Neural crest cell (in vitro differentiated cells): ENCODE data around the gene FMNL1. TPM values are rescaled to one million over a fixed set of nuclear protein-coding genes. Genes with fewer than 3 reads are reported as not detected.

Experiments
- DNase-seq: peaks from one replicate; pipeline ENCODE4 v3.0.0; 2021; ENCODE audit warnings: low read depth, mixed read lengths, low spot score
- H3K27ac Mint-ChIP-seq: one replicate; pipeline ENCODE4 v1.8.0; 2021; ENCODE audit warnings: mild to moderate bottlenecking, mixed read lengths; ENCODE audit not compliant: unreplicated experiment
- H3K27me3 Mint-ChIP-seq: 2 replicates; pipeline ENCODE4 v1.8.0; 2021; ENCODE audit warnings: low read depth, mild to moderate bottlenecking, mixed read lengths
- H3K36me3 Mint-ChIP-seq: 2 replicates; pipeline ENCODE4 v1.8.0; 2021; ENCODE audit warnings: low read depth, mild to moderate bottlenecking, mixed read lengths
- H3K4me1 Mint-ChIP-seq: 2 replicates; pipeline ENCODE4 v1.8.0; 2021; ENCODE audit warnings: mixed read lengths
- H3K4me3 Mint-ChIP-seq: one replicate; pipeline ENCODE4 v1.8.0; 2021; ENCODE audit warnings: mild to moderate bottlenecking, mixed read lengths
- H3K9me3 Mint-ChIP-seq: 2 replicates; pipeline ENCODE4 v1.8.0; 2021; ENCODE audit warnings: mixed read lengths
- CTCF ChIP-seq: fragments of 200-600 bp; sonication (generic); conservative IDR thresholded peaks from 2 replicates; pipeline ENCODE4 v1.5.0; 2021; ENCODE audit warnings: antibody characterized with exemption, mild to moderate bottlenecking
- total RNA-seq: library from RNA; stranded (reverse); gene quantifications from 2 replicates; pipeline ENCODE4 v1.2.1, GENCODE V29; 2021

Gene FMNL1
- total RNA-seq, 1 donor from 2014 or later, result 1.2 TPM

DNA sequence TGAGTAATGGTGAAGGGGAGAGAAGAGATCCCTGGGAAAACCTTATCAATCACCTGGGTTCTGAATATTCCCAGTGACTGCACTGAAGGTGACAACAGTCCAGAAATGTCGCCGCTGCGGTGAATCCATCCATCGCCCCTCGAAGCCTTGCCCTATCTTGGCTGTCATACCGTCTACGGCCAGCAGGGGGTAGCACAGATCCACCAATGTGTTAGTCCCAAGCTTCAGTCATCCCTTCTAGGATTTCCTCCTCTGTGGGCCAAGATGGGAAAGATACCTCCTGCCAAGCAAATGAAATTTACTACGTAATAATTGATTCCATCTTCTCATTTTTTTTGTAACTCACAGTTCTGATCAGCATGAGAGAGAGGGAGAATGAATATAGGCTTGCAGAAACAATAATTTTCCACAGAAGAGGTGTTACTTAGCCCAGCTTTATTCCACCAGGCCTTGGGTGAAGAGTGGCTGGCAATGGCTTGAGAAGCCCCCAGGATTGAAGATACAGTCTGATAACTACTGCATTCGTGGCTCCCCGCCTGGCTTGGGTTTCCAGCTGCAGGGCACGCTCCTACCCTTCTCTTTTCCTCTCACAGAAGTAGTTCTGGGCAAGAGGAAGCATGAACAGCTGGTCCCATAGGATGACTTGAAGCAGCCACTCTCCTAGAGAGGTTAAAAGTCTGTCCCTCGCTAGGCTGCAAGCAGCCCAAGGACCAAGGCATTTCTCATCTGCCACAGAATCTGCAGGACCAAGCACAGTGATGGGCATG is 2.6 kb upstream of the FMNL1 start:
- H3K4me1 Mint-ChIP-seq, result no peaks in the 10 kb centered on the region
- peak; percentile 95 for TF ChIP-seq CTCF
- H3K4me3 Mint-ChIP-seq, result peak overlapping the region; percentile 59
- H3K27me3 Mint-ChIP-seq, result peaks cover 56% of the 10 kb centered on the region
- peak; percentile 96 for DNase-seq
- H3K27ac Mint-ChIP-seq, result no peak overlapping the region
- H3K9me3 Mint-ChIP-seq, result no peaks in the 10 kb centered on the region
- H3K36me3 Mint-ChIP-seq, result no peaks in the 10 kb centered on the region

- peaks cover 62% of the 10 kb centered on the region for H3K27me3 Mint-ChIP-seq
- no peak overlapping the region for H3K27ac Mint-ChIP-seq
- no peaks in the 10 kb centered on the region for H3K4me1 Mint-ChIP-seq
These were observed 1.6 kb upstream of the FMNL1 start for GRCh38 chr17:45220079-45220478.

GRCh38 chr17:45222014-45222288 is 266 bp downstream of the FMNL1 start:
- H3K4me3 Mint-ChIP-seq, result no peak overlapping the region
- H3K27ac Mint-ChIP-seq, result no peak overlapping the region
- no peak for DNase-seq
- peaks cover 68% of the 10 kb centered on the region for H3K27me3 Mint-ChIP-seq
- H3K36me3 Mint-ChIP-seq, result no peaks in the 10 kb centered on the region
- H3K4me1 Mint-ChIP-seq, result no peaks in the 10 kb centered on the region
- H3K9me3 Mint-ChIP-seq, result no peaks in the 10 kb centered on the region
- no peak for TF ChIP-seq CTCF

More at GRCh38 chr17:45220079-45220478, 1.6 kb upstream of the FMNL1 start:
- DNase-seq, result no peak
- H3K9me3 Mint-ChIP-seq, result no peaks in the 10 kb centered on the region
- TF ChIP-seq CTCF, result no peak
- no peaks in the 10 kb centered on the region for H3K36me3 Mint-ChIP-seq
- H3K4me3 Mint-ChIP-seq, result peak overlapping the region; percentile 59

DNA sequence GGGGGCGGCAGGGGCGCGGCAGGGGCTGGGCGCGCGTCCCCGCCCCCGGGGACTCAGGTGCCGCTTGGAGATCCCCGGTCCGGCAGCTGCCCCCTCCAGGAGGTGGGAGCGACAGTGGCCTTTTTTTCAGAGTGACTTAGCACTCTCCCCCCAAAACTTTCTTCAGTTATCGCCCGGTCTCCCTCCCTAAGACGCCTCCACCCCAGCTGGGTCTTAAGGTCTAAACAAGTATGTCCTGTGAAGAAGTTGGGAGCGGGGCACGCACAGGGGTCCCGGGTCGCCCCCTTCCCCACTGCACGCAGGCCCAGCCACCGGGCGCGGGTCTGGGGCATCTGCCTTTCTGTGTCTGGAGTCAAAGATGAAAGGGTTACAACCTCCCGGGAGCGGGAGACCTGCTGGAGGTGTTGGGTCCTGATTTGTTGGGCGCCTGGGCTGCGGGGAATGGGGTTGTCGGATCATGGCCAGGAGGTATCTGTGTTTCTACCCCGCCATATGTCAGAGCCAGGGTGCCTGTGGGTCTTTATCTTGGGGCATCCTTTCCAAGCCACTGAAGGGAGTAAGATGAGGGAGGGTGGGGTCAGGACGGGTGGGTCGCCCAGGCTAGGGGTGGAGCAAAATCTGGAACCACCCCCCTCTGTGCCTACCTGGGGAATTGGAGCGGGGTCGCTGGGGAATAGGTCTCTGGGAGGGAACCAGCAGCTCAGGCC is 757 bp downstream of the FMNL1 start:
- H3K4me3 Mint-ChIP-seq, result peak overlapping the region; percentile 57
- peaks cover 66% of the 10 kb centered on the region for H3K27me3 Mint-ChIP-seq
- DNase-seq, result no peak
- TF ChIP-seq CTCF, result no peak
- no peaks in the 10 kb centered on the region for H3K4me1 Mint-ChIP-seq
- no peaks in the 10 kb centered on the region for H3K36me3 Mint-ChIP-seq
- no peaks in the 10 kb centered on the region for H3K9me3 Mint-ChIP-seq
- H3K27ac Mint-ChIP-seq, result no peak overlapping the region

GRCh38 chr17:45222996-45223538 is 1.4 kb downstream of the FMNL1 start:
- H3K27me3 Mint-ChIP-seq, result peaks cover 64% of the 10 kb centered on the region
- H3K4me1 Mint-ChIP-seq, result no peaks in the 10 kb centered on the region
- no peak overlapping the region for H3K27ac Mint-ChIP-seq
- no peaks in the 10 kb centered on the region for H3K9me3 Mint-ChIP-seq
- H3K36me3 Mint-ChIP-seq, result no peaks in the 10 kb centered on the region
- DNase-seq, result no peak
- peak overlapping the region; percentile 57 for H3K4me3 Mint-ChIP-seq
- TF ChIP-seq CTCF, result no peak
